HG03378 (cell line): ENCODE measurements around the gene EXTL1.
"Not testable (repeated sequence)": the region's sequence is repeated elsewhere in the genome, so short reads cannot be mapped to it uniquely, and the experiment has no call there.

Experiments used
- ATAC-seq: cut with Tn5 transposase; IDR thresholded peaks from one replicate; pipeline ENCODE4 v1.9.1; 2021; ENCODE audit warnings: mild to moderate bottlenecking, moderate library complexity; ENCODE audit not compliant: unreplicated experiment

The EXTL1 gene, protein sequence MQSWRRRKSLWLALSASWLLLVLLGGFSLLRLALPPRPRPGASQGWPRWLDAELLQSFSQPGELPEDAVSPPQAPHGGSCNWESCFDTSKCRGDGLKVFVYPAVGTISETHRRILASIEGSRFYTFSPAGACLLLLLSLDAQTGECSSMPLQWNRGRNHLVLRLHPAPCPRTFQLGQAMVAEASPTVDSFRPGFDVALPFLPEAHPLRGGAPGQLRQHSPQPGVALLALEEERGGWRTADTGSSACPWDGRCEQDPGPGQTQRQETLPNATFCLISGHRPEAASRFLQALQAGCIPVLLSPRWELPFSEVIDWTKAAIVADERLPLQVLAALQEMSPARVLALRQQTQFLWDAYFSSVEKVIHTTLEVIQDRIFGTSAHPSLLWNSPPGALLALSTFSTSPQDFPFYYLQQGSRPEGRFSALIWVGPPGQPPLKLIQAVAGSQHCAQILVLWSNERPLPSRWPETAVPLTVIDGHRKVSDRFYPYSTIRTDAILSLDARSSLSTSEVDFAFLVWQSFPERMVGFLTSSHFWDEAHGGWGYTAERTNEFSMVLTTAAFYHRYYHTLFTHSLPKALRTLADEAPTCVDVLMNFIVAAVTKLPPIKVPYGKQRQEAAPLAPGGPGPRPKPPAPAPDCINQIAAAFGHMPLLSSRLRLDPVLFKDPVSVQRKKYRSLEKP

DNA sequence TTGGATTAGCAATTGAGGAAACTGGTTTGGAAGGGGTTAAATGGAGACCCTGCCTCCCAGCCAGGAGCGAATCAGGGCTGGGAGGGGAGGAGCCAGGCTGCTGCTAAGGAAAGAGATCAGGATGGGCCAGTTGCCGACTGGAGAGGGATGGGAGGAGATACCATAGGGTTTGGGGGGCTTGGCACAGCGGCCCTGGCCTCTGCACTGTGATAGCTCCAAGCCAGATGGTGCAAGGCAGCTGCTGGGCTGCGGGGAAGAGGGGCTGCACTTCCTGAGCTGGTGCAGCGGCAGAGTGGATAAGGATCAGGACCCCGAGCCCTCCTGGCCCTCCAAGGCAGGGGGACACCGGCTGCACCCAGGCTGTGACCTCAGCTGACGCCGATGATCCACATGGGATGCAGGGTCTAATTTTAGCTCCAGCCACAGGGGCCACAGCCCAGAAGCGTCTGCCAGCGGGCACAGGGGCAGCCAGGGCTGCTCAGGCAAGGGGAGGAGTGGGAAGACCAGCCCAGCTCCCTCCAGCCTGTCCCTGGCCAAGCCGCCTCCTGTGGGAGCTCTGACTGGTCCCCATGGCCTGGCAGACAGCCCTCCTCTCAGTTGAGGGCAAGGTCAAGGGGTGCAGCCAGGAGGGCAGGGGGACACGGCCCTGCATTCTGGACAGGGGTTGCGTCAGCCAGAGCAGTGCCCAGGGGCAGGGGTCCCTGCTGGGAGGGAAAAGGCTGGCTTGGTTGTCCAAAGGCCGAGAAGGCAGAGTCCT lies at the start of gene EXTL1:
Gene EXTL1 (plus strand): TSS at position 129 of the 757 bp plus-strand sequence. CDS start 872 bp downstream, outside the sequence.
- no peak for ATAC-seq

DNA sequence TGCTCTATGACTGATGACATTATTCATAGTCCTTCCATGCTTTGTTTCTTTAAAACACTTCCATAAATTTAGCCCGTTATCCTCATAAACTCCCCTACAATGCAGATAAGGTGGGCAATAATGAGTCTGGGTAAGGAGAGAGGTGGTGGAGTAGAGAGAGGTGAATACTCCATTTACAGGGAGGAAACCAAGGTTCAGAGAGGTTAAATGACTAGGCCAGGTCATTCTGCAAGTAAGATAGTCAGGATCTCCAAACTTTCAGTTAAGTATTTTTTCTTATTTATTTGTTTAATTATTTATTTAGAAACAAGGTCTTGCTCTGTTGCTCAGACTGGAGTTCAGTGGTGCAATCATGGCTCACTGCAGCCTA lies 49.8 kb upstream of the EXTL1 start:
- ATAC-seq, result no peak

DNA sequence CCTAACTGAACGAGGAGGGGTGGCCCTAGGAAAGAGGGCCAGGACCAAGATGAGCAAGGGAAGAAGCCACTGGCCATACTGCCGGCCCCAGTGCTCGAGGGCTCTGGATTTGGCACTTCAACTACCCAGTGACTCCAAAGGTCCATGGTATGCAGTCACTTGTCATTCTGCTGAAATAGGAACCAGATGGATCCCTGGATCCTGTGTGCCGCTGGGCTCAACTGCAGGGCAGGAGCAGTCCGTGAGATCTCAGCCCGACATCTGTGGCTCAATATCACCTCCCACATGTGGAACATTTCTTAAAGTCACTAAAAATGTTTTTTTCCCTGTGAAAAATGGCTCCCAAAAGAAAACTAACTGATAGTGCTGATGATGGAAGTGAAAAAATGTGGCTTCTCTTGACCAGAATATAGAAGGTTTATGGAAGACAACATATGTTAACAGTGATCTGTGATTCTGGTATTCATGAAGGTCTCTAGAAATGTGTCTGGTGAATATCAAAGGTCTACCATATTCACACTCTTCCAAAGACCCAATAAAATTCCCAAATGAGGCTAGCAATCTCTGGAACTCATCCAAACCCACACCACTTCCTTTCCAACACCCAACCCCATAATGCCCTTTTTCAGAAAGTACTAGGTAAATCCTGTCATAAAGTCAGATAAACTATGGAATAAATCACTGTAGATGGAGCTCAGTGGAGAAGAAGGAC lies 47.8 kb upstream of the EXTL1 start:
- ATAC-seq, result no peak

DNA sequence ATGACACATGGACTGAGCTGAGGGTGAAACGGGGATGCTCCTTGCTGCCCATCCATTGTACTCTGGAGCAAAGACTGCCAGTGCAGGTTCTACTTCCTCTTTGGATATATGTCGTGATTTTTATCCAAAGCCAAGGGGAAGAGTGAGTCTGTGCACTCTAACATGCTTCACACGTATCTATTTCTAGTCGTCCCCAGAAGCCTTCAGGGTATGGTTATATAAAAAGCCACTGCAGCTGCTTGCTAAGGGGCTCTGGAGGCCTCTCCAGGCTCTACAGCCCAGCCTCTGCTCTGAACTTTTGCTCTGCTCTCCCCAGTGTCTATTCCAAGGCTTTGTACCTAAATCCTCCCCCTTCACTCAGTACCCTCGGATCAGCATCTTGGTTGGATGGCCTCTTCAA lies 43.8 kb upstream of the EXTL1 start:
- no peak for ATAC-seq

DNA sequence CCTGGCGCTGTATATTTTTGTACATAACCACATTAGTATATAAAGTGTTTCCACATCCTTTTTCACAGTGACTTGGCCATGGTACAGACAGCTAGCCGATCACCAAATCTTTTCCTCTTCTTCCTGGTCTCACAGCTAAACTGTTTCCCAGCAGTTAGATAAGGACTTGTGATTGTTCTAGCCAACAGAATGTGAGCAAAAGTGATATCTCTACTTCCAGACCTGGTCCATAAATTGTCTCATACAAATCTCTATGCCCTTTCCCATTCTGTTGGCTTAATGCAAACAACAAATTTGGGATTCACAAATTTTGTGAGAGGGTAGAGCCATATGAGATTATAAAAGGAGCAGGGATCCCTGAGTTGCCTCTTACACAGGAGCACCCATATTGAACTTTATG lies 43.2 kb upstream of the EXTL1 start:
- no peak for ATAC-seq

DNA sequence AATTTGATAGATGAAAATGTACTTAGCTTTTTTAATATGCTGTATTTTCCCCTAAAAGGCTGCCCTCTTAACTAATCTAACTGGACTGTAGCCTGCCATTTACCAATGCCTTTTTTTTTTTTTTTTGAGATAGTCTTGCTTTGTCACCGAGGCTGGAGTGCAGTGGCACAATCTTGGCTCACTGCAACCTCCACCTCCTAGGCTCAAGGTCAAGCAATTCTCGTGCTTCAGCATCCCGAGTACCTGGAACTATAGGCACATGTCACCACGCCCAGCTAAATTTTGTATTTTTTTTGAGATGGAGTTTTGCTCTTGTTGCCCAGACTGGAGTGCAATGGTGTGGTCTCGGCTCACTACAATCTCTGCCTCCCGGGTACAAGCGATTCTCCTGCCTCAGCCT lies 42.4 kb upstream of the EXTL1 start:
- ATAC-seq, result no peak

DNA sequence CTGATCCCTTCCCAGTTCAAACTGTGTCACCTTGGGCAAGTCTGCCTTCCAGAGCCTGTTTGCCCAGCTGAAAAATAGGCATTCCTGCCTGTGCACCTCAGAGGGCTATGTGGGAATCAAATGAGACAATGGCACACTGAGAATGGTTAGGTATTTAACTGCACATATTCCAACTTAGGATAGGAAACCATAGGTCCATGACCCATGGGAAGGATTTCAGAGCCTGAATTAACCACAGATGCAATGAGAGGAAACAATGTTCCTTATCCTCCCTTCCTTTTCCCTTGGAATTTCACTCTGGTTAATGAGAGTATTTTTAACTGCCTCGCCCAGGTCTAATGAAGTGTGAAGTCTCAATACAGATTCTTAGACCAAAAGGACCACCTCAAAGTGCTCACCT lies 36.4 kb upstream of the EXTL1 start:
- no peak for ATAC-seq

DNA sequence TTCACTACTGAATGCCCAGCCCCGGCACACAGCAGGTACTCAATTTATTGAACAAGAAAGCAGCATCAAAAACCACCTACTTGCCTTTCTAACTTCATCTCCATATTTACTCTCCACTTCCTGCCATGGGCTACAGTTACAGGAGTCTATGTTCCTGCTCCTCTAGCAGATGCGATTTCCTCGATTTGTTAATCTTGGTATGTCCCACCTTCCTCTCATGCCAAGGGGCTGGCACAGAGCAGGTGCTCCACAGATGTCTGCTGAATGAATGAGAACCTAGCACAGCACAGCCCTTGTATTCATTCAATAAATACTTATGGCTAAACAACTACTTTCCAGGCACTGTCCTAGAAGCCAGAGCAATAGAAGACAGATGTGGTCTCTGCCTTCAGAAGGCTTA lies 35.9 kb upstream of the EXTL1 start:
- ATAC-seq, result no peak

DNA sequence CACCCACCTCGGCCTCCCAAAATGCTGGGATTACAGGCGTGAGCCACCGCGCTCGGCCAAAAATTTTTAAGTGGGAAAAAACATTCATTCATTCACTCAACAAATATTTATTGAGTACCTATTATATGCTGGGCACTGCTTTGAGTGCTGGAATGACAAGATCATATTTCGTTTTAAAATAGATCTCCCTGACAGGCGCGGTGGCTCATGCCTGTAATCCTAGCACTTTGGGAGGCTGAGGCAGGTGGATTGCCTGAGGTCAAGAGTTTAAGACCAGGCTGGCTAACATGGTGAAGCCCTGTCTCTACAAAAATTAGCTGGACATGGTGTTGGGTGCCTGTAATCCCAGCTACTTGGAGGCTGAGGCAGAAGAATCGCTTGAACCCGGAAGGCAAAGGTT lies 34.8 kb upstream of the EXTL1 start:
- ATAC-seq, result not testable (repeated sequence)

DNA sequence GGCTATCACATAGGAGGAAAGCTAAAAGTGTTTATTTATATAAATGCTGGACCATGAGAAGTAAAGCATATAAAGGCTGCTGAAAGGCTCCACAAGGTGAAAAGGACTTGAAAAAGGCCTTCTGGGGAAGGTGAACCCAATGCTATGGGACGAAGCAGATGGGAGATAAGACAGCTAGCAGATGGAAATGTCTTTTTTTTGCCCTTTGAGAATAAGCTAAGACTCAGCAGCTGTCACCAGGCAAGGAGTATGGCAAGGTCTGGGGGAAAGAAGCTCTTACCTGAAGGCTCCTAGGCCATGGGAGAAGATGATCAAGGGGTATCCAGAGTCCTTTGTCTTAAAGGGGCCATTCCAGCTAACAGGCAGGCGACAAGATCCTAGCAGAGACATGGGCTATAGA lies 33.6 kb upstream of the EXTL1 start:
- ATAC-seq, result no peak

DNA sequence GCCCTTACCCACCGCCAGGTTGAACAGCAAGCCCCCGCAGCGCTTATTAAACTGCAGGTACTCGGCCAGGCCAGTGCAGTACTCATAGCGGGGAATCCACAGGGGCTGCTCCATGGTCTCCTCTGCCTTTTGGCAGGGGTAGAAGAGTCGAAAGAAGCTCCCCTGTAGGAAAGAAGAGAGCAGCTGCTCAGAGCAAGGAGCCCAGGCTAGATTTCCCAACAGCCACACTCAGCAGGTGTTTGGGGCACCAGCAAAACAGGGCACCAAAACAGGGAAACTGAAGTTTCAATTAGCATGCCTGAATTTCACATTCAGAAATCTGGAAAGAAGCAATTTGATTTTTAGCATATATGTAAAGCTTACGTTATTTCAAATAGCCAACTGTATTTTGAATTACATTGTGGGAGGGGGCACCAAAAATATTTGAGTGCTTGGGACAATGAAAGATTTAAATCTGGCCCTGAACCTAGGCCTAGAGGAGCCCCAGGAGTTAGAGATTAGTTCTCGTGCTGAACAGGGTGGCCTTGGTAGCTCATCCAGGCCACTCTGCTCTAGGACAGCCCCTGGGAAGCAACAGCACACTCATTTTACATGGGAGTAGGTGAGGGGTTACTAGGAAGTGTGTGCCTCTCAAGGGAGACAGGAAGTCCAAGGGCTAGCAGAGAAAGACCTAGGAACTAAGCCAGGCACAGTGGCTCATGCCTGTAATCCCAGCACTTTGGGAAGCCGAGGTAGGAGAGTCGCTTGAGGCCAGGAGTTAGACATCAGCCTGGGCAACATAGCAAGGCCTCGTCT lies 31.9 kb upstream of the EXTL1 start:
- ATAC-seq, result no peak

DNA sequence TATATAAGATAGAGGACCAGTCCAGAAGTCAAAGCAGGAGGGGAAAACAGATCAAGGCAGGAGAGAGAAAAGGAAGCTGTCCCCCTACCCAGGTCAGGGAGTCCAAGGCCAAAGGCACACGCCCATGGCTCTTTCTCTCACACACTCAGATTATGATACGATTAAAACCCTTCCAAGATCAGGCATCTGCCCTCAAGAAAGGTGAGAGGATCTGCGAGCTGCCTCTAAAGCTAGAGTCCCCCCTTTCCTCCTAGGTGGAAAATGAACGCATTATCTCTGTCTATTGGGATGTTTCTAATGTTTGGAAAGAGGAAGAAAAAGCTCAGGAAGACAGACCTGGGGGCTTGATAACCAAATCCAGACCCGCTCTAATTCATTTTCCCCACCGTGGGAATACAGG lies 31.3 kb upstream of the EXTL1 start:
- ATAC-seq, result no peak

DNA sequence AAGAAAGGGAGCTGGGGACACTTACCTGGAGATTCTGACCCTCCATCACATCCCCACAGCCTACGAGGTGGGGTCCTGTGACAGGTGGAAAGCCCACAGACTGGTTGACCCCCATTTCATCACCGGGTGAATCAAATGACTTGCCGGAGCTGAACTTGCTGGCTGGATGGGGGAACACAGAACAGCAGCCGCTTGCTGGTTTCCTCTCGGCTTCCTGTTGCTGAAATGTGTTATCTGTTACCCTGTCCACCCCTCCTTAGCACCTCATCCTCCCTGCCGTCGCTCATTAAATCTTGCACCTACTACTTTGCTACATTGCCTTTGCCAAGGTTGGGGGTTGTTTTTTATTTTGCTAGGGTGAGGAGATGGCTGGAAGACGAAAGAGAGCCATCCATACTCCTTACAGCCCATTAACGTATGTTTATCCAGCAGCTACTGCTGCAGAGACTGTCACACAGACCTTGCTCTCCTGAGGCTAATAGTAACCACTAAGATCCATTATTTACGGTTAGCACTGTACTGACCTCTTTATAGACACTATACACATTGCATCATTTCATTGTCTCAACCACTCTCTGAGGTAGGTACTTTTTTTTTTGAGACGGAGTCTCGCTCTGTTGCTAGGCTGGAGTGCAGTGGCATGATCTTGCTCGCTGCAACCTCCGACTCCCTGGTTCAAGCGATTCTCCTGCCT lies 30.7 kb upstream of the EXTL1 start:
- ATAC-seq, result no peak

DNA sequence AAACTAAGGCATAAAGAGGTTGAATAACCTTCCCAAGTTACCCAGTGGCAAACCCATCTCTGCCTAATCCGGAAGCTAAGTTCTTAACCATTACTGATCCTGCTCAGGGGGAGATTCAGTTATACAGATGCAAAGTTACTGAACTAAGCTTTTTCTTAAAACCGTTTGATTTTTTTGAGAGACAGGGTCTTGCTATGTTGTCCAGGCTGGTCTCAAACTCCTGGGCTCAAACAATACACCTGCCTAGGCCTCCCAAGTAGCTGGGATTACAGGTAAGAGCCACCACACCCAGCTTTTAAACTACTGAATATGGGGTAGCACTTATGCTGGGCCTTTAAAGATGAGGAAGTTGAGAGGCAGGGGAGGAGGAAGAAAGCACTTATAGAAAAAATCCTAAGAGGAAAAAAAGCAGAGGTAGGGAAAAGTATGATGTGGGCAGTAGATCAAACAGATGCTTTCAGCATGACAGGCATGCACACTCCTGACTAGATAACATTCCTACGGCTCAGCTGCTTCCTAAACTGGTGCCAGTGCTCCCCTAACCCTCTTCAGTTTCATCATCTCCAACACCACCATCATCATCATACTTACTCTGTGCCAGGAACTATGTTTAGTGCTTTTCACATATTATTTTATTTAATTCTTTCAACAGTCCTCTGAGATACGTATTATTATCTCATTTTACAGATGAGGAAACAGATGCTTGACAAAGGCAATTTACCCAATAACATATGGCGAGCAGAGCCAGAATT lies 29.5 kb upstream of the EXTL1 start:
- no peak for ATAC-seq

DNA sequence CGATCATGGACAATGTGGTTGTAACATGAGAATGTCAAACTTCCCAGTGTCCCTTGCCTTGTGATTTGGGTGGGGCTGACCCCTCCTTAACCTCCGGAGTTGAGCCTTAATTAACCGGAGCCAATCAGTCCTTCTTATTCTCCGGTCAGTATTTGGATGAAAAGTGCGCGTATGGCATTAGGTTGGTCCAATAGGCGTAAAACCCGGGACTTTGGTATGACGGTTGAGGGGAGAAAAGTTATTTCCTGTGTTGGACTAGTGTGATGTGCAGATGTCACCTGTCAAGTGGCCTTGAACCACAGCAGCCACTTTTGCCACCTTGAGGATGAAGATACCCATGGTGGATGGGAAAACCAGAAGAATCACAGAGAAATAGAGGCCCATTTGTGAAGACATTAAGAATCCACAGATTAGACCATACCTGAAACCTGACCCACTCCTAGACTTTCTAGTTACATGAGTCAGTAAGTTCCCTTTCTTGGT lies 28.8 kb upstream of the EXTL1 start:
- no peak for ATAC-seq

DNA sequence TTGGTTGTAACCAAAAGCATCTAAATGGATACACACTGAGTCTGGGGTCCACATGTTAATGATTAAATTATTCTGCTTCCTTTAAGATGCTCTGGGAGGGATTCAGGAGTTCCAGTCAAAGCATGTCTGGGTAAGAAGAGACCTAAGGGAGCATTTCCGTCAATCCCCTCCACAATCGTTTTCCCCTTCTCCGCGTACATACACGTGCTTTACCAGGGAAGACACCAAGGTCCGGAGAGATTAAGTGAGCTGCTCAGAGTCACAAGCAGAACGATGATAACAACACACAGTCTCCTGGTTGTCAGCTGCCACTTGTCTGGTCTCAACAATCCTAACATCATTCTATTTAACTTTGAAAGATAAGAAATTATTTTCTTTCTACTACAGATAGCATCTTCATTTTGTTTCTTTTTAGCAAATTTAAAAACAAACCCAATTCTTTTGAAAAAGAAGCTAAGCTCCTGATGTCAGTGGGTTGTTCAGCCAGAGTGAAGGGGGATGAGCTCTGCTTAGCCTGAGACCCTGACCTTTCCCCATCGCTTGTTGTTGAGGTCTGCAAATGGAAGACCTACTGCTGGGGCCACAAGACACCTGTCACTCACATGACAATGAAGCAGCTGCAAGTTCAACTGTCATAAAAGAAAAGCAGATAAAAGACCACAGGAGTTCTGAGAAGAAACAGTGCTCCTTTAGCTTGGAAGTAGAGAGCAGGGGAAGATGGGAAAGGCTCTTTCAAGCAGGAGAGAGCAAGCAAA lies 28.2 kb upstream of the EXTL1 start:
- ATAC-seq, result no peak

DNA sequence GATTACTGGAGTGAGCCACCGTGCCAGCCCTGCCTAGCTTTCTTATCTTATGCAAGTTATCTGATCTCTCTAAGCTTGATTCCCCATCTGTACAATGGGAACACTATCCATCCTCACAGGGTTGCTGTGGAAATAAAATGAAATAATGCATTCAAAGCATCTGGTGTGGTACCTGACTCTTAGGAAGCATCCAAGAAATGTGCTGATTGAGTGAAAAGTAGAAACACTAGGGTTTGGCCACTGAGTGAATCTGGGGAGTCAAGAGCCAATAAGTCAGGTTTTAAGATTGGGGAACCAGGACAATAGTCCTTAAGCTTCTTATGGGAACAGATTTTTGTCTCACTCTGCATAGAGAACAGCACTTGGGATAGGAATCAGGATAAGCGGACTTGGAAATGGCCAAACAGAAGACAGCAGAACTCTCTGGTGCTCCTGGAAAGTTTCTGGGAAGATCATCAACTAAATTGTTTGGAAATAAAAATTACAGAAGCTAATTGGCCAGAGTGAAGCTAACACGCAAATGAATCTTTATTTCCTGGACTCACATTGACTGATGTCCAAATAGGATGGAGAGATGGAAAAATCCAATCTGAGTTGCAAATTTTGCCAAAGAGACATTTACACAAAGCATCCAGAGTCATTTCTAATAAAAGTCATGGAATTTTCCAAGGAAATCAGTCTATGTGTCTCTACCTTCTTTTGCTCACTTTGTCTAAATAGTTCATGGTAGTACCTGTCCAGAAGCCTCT lies 27.0 kb upstream of the EXTL1 start:
- ATAC-seq, result no peak
